Measurements from ENCODE around the gene DTX3L. TPM values are rescaled to one million over a fixed set of nuclear protein-coding genes. Genes with fewer than 3 reads are reported as not detected.

Gene DTX3L
- 10.9 and 19.2 TPM in 2 replicates for total RNA-seq (2016; rRNA removed; fragmentation: Illumina TruSeq; extraction: Trizol)
- total RNA-seq (2016; cell fraction: cytosol; rRNA removed; fragmentation: Illumina TruSeq; extraction: Trizol; ENCODE audit: low read depth): 1.1 and 1.5 TPM in 2 replicates
- total RNA-seq (2016; cell fraction: insoluble cytoplasmic fraction; rRNA removed; fragmentation: Illumina TruSeq; extraction: Trizol): 10.7 and 16.9 TPM in 2 replicates
- total RNA-seq (2016; cell fraction: membrane; rRNA removed; fragmentation: Illumina TruSeq; extraction: Trizol): 7.0 and 7.7 TPM in 2 replicates
- total RNA-seq (2016; cell fraction: nucleus; rRNA removed; fragmentation: Illumina TruSeq; extraction: Trizol): 7.4 and 8.7 TPM in 2 replicates
- 2.5 and 3.2 TPM in 2 replicates for polyA plus RNA-seq (2011; rRNA removed)
- 1.7 and 3.2 TPM in 2 replicates for polyA plus RNA-seq (2011; cell fraction: cytosol; rRNA removed)
- polyA plus RNA-seq (2011; cell fraction: nucleus; rRNA removed): 1.7 and 2.8 TPM in 2 replicates
- polyA plus RNA-seq (2012): 4.4 and 5.3 TPM in 2 replicates
- 0.57 TPM in 2 replicates for polyA plus RNA-seq (2016; cell fraction: cytosol; fragmentation: Illumina TruSeq; extraction: Trizol; ENCODE audit: low read depth)
- 12.1 and 15.2 TPM in 2 replicates for polyA plus RNA-seq (2016; cell fraction: insoluble cytoplasmic fraction; fragmentation: Illumina TruSeq; extraction: Trizol; ENCODE audit: low read depth)
- 2.5 and 2.9 TPM in 2 replicates for polyA plus RNA-seq (2016; cell fraction: membrane; fragmentation: Illumina TruSeq; extraction: Trizol; ENCODE audit: low read depth)
- 9.0 and 9.5 TPM in 2 replicates for polyA plus RNA-seq (2016; cell fraction: nucleus; fragmentation: Illumina TruSeq; extraction: Trizol; ENCODE audit: insufficient read depth, low read depth)
- 3.0 and 6.0 TPM in 2 replicates for polyA minus RNA-seq (2011; rRNA and poly(A)+ RNA removed; ENCODE audit: low replicate concordance)
- polyA minus RNA-seq (2011; cell fraction: cytosol; rRNA and poly(A)+ RNA removed): 5.5 and 9.3 TPM in 2 replicates
- polyA minus RNA-seq (2011; cell fraction: nucleus; rRNA and poly(A)+ RNA removed): 3.1 and 6.0 TPM in 2 replicates
- Bru-seq, nascent RNA: percentile 80 among the genes with signal in this experiment
- percentile 90 among the genes with signal in this experiment for BruChase-seq, experiment 1, labeled RNA remaining after a 6-hour chase
- percentile 91 among the genes with signal in this experiment for BruChase-seq, experiment 2, labeled RNA remaining after a 2-hour chase
- long read RNA-seq, experiment 1, partial matches to known transcripts: 1 of 9 reads
- long read RNA-seq, experiment 1, other reads (novel, unspliced or antisense): 8 of 9 reads
- long read RNA-seq, experiment 2, full-length matches to known transcripts: 1 of 22 reads
- long read RNA-seq, experiment 2, partial matches to known transcripts: 2 of 22 reads
- long read RNA-seq, experiment 2, other reads (novel, unspliced or antisense): 19 of 22 reads

DNA sequence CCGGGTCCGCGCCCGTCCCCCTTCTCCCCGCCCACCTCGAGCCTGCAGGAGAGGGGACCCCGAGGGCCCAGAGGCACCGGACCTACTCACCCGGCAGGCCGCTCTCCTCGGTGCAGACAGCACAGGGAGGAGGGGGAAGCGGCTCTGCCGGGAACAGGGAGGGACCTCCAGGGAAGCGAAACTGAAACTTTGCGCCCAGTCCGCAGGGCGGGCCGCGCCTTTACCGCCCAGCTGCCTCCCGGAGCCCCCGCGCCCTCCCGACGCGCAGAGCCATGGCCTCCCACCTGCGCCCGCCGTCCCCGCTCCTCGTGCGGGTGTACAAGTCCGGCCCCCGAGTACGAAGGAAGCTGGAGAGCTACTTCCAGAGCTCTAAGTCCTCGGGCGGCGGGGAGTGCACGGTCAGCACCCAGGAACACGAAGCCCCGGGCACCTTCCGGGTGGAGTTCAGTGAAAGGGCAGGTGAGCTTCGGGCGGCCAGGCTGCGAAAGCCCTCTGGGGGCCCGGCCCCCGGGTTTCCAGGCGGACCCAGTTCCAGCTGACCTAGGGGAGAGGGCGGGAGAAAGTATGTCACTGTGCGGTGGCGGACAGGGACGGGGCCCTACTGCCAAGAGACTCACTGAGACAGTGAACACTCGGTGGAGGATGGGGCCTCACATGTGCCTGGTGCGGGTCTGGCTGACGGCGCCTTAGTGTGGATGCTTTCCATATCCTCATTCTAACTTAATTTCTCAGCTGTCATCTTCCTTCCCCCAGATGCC is at the start of gene DTX3L, which contains the start of gene PARP9:
Gene DTX3L, plus strand, starts transcription at position 184 of the 758 bp plus-strand sequence. Its CDS starts 89 bp downstream, at position 273.
Gene PARP9, minus strand, starts transcription at position 146 of the 758 bp plus-strand sequence. CDS start 4,680 bp downstream, outside the sequence.
- CTCF ChIA-PET (ENCODE audit: low intra/inter-chr PET ratio, low total read pairs): no interaction called here
- peak; percentile 84 for TF ChIP-seq KAT7 (CRISPR knock-in tag; IDR thresholded peaks at IDR 0.05; ENCODE audit: borderline replicate concordance)
- TF ChIP-seq U2AF1 (optimal IDR thresholded peaks at IDR 0.05; ENCODE audit: low read depth, low read length): no peak
- no peak for TF ChIP-seq RFX1 (IDR thresholded peaks at IDR 0.05)
- peak; percentile 82 for TF ChIP-seq ZNF44 (CRISPR knock-in tag; IDR thresholded peaks at IDR 0.05)
- TF ChIP-seq TOE1 (CRISPR knock-in tag; IDR thresholded peaks at IDR 0.05): 0 out of 2 replicates have a peak, but pooled peaks have one; percentile 59
- TF ChIP-seq GLI4 (CRISPR knock-in tag; IDR thresholded peaks at IDR 0.05; ENCODE audit: borderline replicate concordance): peak; percentile 43; the same call in 1 of the 2 replicates
- peak; percentile 79 for TF ChIP-seq ZNF746 (CRISPR knock-in tag; IDR thresholded peaks at IDR 0.05)
- TF ChIP-seq ZNF331 (CRISPR knock-in tag; IDR thresholded peaks at IDR 0.05): peak; percentile 69
- peak; percentile 71 for TF ChIP-seq TAF1 (CRISPR knock-in tag; IDR thresholded peaks at IDR 0.05)
- no peak for TF ChIP-seq ZNF7 (CRISPR knock-in tag; IDR thresholded peaks at IDR 0.05)
- TF ChIP-seq HNRNPLL (IDR thresholded peaks at IDR 0.05; ENCODE audit: low read depth, low read length, poor library complexity, severe bottlenecking): peak; percentile 94
- TF ChIP-seq HDAC1 (CRISPR knock-in tag; IDR thresholded peaks at IDR 0.05): peak; percentile 60; the same call in 1 of the 2 replicates
- TF ChIP-seq JUND (CRISPR knock-in tag; IDR thresholded peaks at IDR 0.05): peak; percentile 52; the same call in 1 of the 2 replicates
- no peak for TF ChIP-seq ZNF552 (CRISPR knock-in tag; IDR thresholded peaks at IDR 0.05; ENCODE audit: borderline replicate concordance)
- TF ChIP-seq, protein P1, sequence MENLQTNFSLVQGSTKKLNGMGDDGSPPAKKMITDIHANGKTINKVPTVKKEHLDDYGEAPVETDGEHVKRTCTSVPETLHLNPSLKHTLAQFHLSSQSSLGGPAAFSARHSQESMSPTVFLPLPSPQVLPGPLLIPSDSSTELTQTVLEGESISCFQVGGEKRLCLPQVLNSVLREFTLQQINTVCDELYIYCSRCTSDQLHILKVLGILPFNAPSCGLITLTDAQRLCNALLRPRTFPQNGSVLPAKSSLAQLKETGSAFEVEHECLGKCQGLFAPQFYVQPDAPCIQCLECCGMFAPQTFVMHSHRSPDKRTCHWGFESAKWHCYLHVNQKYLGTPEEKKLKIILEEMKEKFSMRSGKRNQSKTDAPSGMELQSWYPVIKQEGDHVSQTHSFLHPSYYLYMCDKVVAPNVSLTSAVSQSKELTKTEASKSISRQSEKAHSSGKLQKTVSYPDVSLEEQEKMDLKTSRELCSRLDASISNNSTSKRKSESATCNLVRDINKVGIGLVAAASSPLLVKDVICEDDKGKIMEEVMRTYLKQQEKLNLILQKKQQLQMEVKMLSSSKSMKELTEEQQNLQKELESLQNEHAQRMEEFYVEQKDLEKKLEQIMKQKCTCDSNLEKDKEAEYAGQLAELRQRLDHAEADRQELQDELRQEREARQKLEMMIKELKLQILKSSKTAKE (CRISPR knock-in tag; IDR thresholded peaks at IDR 0.05; ENCODE audit: borderline replicate concordance): no peak
- peak; percentile 89 for TF ChIP-seq ZNF317 (CRISPR knock-in tag; IDR thresholded peaks at IDR 0.05)
- TF ChIP-seq FOXO1 (CRISPR knock-in tag; IDR thresholded peaks at IDR 0.05): no peak
- TF ChIP-seq HOXA7 (CRISPR knock-in tag; IDR thresholded peaks at IDR 0.05): no peak

More for the DNA sequence above, at the start of gene DTX3L, which contains the start of gene PARP9:
- no peaks in the 10 kb centered on the region for H3K27me3 ChIP-seq (ENCODE audit: control insufficient read depth in 1 of 2, insufficient read depth in 2 of 2, low read length in 2 of 2)
- peaks cover 16% of the 10 kb centered on the region for H3K4me1 ChIP-seq (ENCODE audit: insufficient read depth, low read length)
- H2AFZ ChIP-seq (ENCODE audit: low read length): no peak within 1 kb of the TSS
- H4K20me1 ChIP-seq (ENCODE audit: insufficient read depth, low read length): no peaks in the 10 kb centered on the region
- in situ Hi-C loops (cut with HindIII; ENCODE audit: extremely low pct_ligation_motif_present, low pct_unique_long_range_greater_than_20kb): no loop called here
- H3K9ac ChIP-seq (ENCODE audit: insufficient read depth, low read depth, low read length): peak within 1 kb of the TSS; percentile 77
- 0% methylated on average over 18 of the region's 56 CpGs for WGBS (ENCODE audit: low lambda C conversion rate)
- peaks cover 2% of the 10 kb centered on the region for H3K79me2 ChIP-seq (ENCODE audit: insufficient read depth, low read length)
- H3K4me2 ChIP-seq (ENCODE audit: low read depth, low read length): peak within 1 kb of the TSS; percentile 85
- no TSS peak for BruUV-seq (replicated peaks)
- peak within 1 kb of the TSS; percentile 78 for H3K27ac ChIP-seq (ENCODE audit: extremely low read length, insufficient read depth, low read length)
- no peaks in the 10 kb centered on the region for H3K9me3 ChIP-seq (ENCODE audit: low read length)
- no peak for FAIRE-seq
- intact Hi-C loops (cut with micrococcal nuclease; ENCODE audit: unreplicated experiment): loop anchor here (1.0 kb wide), 1 partner anchor 115 kb away; no protein-coding TSS in a partner anchor
- DNase-seq (ENCODE audit: low spot score): peak; percentile 64
- H3K4me3 ChIP-seq (replicated peaks in 1 of 3; ENCODE audit: insufficient read depth in 1 of 3, low read depth in 2 of 3, low read length in 3 of 3): peak within 1 kb of the TSS; percentile 78 to 82 (median 81)
- POLR2A ChIA-PET: interaction anchor here (1.0 to 1.5 kb wide), 5 partner anchors 50 to 148 kb away, joined by 4 to 12 read pairs (median 6); partner anchors contain the start of genes KPNA1 and WDR5B
- peaks cover 4 to 17% of the 10 kb centered on the region in 2 experiments; a peak in 4 of 5 replicates for H3K36me3 ChIP-seq (replicated peaks in 1 of 2; ENCODE audit: control insufficient read depth in 1 of 2, insufficient read depth in 2 of 2, low read length in 2 of 2)
- peak; percentile 99 for ATAC-seq

Measured in HepG2 (cell line).